Measurements from ENCODE around the gene SAP130.

The SAP130 gene

GRCh38 chr2:127993659-127994058 lies 34.2 kb downstream of the SAP130 start:
- Mint-ChIP-seq H3K27me3 (no peaks in the 10 kb centered on the region), H3K4me3 (no peak overlapping the region), H3K36me3 (ENCODE audit: low read depth) (peaks cover 47% of the 10 kb centered on the region), H3K9me3 (no peaks in the 10 kb centered on the region), H3K27ac (no peak overlapping the region), H3K4me1 (ENCODE audit: low read depth) (no peaks in the 10 kb centered on the region)

DNA sequence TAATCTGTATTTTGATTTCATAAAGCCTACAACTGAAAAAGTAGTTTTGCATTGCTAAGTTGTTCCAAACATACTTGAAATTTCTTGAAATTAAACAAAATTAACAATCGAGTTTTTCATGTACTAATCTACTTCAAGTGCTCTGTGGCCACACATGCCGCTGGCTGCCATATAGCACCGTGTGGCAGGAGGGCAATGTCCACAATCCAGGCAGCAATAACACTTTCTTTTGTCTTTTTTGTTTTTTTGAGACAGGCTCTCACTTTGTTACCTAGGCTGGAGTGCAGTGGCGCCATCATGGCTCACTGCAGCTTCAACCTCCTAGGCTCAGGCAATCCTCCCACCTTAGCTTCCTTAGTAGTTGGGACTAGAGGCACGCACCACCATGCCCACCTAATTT lies 36.1 kb downstream of the SAP130 start:
- Mint-ChIP-seq H3K27me3 (no peaks in the 10 kb centered on the region), H3K4me3 (no peak overlapping the region), H3K36me3 (ENCODE audit: low read depth) (peaks cover 43% of the 10 kb centered on the region), H3K27ac (no peak overlapping the region), H3K4me1 (ENCODE audit: low read depth) (no peaks in the 10 kb centered on the region), H3K9me3 (no peaks in the 10 kb centered on the region)

GRCh38 chr2:127986548-127987079 lies 41.2 kb downstream of the SAP130 start:
- no peak overlapping the region for H3K27ac Mint-ChIP-seq
- H3K4me3 Mint-ChIP-seq, result no peak overlapping the region
- H3K27me3 Mint-ChIP-seq, result no peaks in the 10 kb centered on the region
- H3K4me1 Mint-ChIP-seq (ENCODE audit: low read depth), result no peaks in the 10 kb centered on the region
- H3K36me3 Mint-ChIP-seq (ENCODE audit: low read depth), result peaks cover 54% of the 10 kb centered on the region
- no peaks in the 10 kb centered on the region for H3K9me3 Mint-ChIP-seq

GRCh38 chr2:127985735-127986134 lies 42.1 kb downstream of the SAP130 start:
- no peaks in the 10 kb centered on the region for H3K4me1 Mint-ChIP-seq (ENCODE audit: low read depth)
- H3K9me3 Mint-ChIP-seq, result no peaks in the 10 kb centered on the region
- peaks cover 54% of the 10 kb centered on the region for H3K36me3 Mint-ChIP-seq (ENCODE audit: low read depth)
- no peak overlapping the region for H3K27ac Mint-ChIP-seq
- no peaks in the 10 kb centered on the region for H3K27me3 Mint-ChIP-seq
- H3K4me3 Mint-ChIP-seq, result no peak overlapping the region

GRCh38 chr2:127985026-127985734 lies 42.7 kb downstream of the SAP130 start:
- Mint-ChIP-seq H3K4me3 (no peak overlapping the region), H3K27ac (no peak overlapping the region), H3K4me1 (ENCODE audit: low read depth) (no peaks in the 10 kb centered on the region), H3K9me3 (no peaks in the 10 kb centered on the region), H3K36me3 (ENCODE audit: low read depth) (peaks cover 54% of the 10 kb centered on the region), H3K27me3 (no peaks in the 10 kb centered on the region)

- Mint-ChIP-seq H3K27ac (no peak overlapping the region), H3K36me3 (ENCODE audit: low read depth) (peaks cover 54% of the 10 kb centered on the region), H3K9me3 (no peaks in the 10 kb centered on the region), H3K4me3 (no peak overlapping the region), H3K4me1 (ENCODE audit: low read depth) (no peaks in the 10 kb centered on the region), H3K27me3 (no peaks in the 10 kb centered on the region)
Observed at GRCh38 chr2:127984551-127984950, 43.3 kb downstream of the SAP130 start.

- H3K36me3 Mint-ChIP-seq (ENCODE audit: low read depth), result peaks cover 46% of the 10 kb centered on the region
- no peak overlapping the region for H3K4me3 Mint-ChIP-seq
- no peaks in the 10 kb centered on the region for H3K27me3 Mint-ChIP-seq
- H3K4me1 Mint-ChIP-seq (ENCODE audit: low read depth), result no peaks in the 10 kb centered on the region
- no peak overlapping the region for H3K27ac Mint-ChIP-seq
- no peaks in the 10 kb centered on the region for H3K9me3 Mint-ChIP-seq
Observed at GRCh38 chr2:127969446-127969845, 58.4 kb downstream of the SAP130 start.

GRCh38 chr2:127968610-127969339 lies 59.1 kb downstream of the SAP130 start:
- no peaks in the 10 kb centered on the region for H3K4me1 Mint-ChIP-seq (ENCODE audit: low read depth)
- no peak overlapping the region for H3K27ac Mint-ChIP-seq
- H3K4me3 Mint-ChIP-seq, result no peak overlapping the region
- peaks cover 1% of the 10 kb centered on the region for H3K9me3 Mint-ChIP-seq
- H3K36me3 Mint-ChIP-seq (ENCODE audit: low read depth), result peaks cover 42% of the 10 kb centered on the region
- no peaks in the 10 kb centered on the region for H3K27me3 Mint-ChIP-seq

- Mint-ChIP-seq H3K36me3 (ENCODE audit: low read depth) (peaks cover 32% of the 10 kb centered on the region), H3K9me3 (peaks cover 4% of the 10 kb centered on the region), H3K4me3 (no peak overlapping the region)
Observed at GRCh38 chr2:127961729-127962128, 66.1 kb downstream of the SAP130 start.

DNA sequence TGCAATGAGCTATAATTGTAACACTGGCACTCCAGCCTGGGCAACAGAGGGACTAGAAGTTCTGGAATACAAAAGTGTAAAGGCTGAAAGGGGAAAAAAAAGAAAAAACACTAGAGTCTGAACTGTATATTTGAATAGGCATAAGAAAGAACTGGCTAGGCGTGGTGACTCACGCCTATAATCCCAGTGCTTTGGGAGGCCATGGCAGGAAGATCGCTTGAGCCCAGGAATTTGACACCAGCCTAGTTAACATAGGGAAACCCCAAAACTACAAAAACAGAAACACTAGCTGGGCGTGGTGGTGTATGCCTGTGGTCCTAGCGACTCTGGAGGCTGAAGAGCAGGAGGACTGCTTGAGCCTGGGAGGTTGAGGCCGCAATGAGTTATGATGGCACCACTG lies 70.6 kb downstream of the SAP130 start:
- Mint-ChIP-seq H3K4me3 (no peak overlapping the region), H3K9me3 (no peaks in the 10 kb centered on the region), H3K36me3 (ENCODE audit: low read depth) (peaks cover 29% of the 10 kb centered on the region), H3K4me1 (ENCODE audit: low read depth) (no peaks in the 10 kb centered on the region), H3K27ac (no peak overlapping the region), H3K27me3 (no peaks in the 10 kb centered on the region)

More at GRCh38 chr2:127961729-127962128, 66.1 kb downstream of the SAP130 start:
- Mint-ChIP-seq H3K4me1 (ENCODE audit: low read depth) (no peaks in the 10 kb centered on the region), H3K27me3 (no peaks in the 10 kb centered on the region), H3K27ac (no peak overlapping the region)

DNA sequence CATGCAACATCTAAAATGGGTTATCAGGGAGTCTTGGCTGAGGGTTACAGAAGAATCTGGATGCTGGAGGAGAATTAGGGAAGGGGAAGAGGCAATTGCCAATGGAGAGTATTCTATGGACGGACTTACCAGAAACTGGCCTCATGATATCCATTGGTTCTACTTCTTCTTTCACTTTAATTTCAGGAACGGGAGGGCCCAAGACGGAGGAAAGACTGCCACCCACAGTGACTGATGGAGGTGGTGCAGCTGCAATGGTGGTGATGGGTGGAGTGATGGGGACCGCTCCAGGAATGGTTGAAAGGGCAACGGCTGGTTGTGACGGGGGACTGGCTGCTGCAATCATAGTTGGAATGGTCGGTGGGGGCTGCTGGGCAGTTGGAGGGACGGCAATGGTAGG lies 73.0 kb downstream of the SAP130 start:
- H3K27me3 Mint-ChIP-seq, result no peaks in the 10 kb centered on the region
- no peak overlapping the region for H3K27ac Mint-ChIP-seq
- H3K36me3 Mint-ChIP-seq (ENCODE audit: low read depth), result peaks cover 26% of the 10 kb centered on the region

DNA sequence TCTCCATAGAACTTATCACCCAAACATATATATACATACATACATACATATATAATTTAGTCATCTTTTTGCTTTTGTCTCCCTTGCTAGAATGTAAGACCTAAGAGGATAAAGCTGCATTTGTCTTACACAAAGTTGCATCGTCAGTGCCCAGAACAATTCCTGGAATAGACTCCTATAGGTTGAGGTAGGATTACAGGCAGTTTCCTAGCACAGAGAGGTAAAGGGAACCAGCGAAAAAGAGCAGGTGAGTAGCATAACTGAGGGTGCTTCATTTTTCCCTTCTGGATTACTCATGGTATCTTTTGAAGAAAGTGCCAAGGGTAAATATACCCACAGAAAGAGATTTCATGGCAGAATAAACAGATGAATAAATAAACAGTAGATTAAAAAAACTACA lies 74.0 kb downstream of the SAP130 start:
- Mint-ChIP-seq H3K27ac (no peak overlapping the region), H3K27me3 (no peaks in the 10 kb centered on the region), H3K9me3 (no peaks in the 10 kb centered on the region), H3K4me3 (no peak overlapping the region), H3K36me3 (ENCODE audit: low read depth) (peaks cover 36% of the 10 kb centered on the region), H3K4me1 (ENCODE audit: low read depth) (no peaks in the 10 kb centered on the region)

More for the DNA sequence above, 73.0 kb downstream of the SAP130 start:
- no peak overlapping the region for H3K4me3 Mint-ChIP-seq
- no peaks in the 10 kb centered on the region for H3K9me3 Mint-ChIP-seq
- H3K4me1 Mint-ChIP-seq (ENCODE audit: low read depth), result no peaks in the 10 kb centered on the region

DNA sequence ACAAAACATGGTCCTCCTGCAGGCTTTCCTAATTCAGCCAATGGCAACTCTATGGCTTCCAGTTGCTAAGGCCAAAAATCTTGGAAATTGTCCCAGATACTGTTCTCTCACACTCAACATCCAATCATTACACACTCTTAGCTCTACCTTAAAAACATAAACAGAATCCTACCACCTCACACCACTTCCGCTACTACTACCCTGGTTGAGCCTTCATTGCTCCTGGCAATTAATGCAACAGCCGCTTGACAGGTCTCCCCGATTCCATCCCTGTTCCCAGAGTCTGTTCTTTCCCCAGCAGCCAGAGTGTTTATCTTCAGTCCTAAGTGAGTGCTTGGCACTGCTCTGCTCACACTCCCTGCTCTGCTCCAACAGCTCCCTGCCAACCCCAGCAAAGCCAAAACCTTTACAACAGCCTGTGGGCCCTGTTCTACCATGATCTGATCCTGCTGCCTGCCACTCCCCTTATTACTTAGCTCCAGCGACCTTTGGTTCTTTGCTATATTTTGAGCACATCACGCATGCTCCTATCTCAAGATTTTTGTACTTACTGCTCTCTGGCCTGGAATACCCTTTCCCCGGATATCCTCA lies 74.6 kb downstream of the SAP130 start:
- Mint-ChIP-seq H3K27ac (no peak overlapping the region), H3K9me3 (no peaks in the 10 kb centered on the region), H3K36me3 (ENCODE audit: low read depth) (peaks cover 36% of the 10 kb centered on the region), H3K4me3 (no peak overlapping the region), H3K4me1 (ENCODE audit: low read depth) (no peaks in the 10 kb centered on the region), H3K27me3 (no peaks in the 10 kb centered on the region)

- Mint-ChIP-seq H3K36me3 (ENCODE audit: low read depth) (peaks cover 35% of the 10 kb centered on the region), H3K27ac (no peak overlapping the region), H3K4me3 (no peak overlapping the region), H3K4me1 (ENCODE audit: low read depth) (no peaks in the 10 kb centered on the region), H3K27me3 (no peaks in the 10 kb centered on the region), H3K9me3 (no peaks in the 10 kb centered on the region)
Observed at GRCh38 chr2:127951026-127951425, 76.8 kb downstream of the SAP130 start.

DNA sequence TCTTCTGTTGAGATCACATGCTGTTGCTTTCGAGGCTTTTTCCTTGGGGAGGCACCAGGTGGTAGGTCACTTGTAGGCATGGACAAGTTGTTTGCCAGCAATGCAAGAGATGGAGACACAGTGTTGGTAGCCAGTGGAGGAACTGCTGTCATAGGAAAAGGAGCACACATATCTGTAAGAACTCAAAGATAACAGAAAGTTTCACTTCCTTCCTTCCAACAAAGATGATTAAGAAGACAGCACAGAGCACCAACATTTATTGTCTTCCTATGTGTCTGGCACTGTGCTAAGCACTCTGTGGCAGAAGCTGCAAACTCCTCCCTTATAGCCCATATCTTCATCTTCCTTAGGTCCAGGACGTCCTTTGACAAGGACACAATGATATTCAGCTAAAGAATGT lies 77.6 kb downstream of the SAP130 start:
- H3K4me3 Mint-ChIP-seq, result no peak overlapping the region
- peaks cover 39% of the 10 kb centered on the region for H3K36me3 Mint-ChIP-seq (ENCODE audit: low read depth)
- H3K27ac Mint-ChIP-seq, result no peak overlapping the region
- H3K4me1 Mint-ChIP-seq (ENCODE audit: low read depth), result no peaks in the 10 kb centered on the region
- no peaks in the 10 kb centered on the region for H3K27me3 Mint-ChIP-seq
- no peaks in the 10 kb centered on the region for H3K9me3 Mint-ChIP-seq

All from stimulated activated naive CD8-positive, alpha-beta T cell treated with anti-CD3 and anti-CD28 coated beads, Interleukin-15, Interleukin-2, amounts not matched to agents 100 ng/mL and 50 ng/mL, for 24 hours (primary cell).